GM12878 (cell line): ENCODE results near the gene PTGR1. TPM values are rescaled to one million over a fixed set of nuclear protein-coding genes. Genes with fewer than 3 reads are reported as not detected.

Source experiments
- ATAC-seq: fragments of 200-7000 bp; cut with Tn5 transposase; 3 replicates; pipeline ENCODE4 v1.9.1; 2020; ENCODE audit warnings: mild to moderate bottlenecking, moderate library complexity
- BruUV-seq: library from RNA; stranded (reverse); fragments of 400-500 nt; replicated peaks from 2 replicates; lab custom pipeline; 2021; lab: Mats Ljungman, UMichigan
- CTCF ChIA-PET: fragments of 300-600 bp; sonication (Branson Sonifier 250); formaldehyde crosslinking; extraction: SDS; loops from one replicate; lab custom pipeline; 2021; ENCODE audit warnings: inconsistent platforms; lab: Yijun Ruan, JAX
- POLR2A ChIA-PET: fragments of 350-600 bp; formaldehyde crosslinking; extraction: SDS; loops from one replicate; lab custom pipeline; 2021; ENCODE audit warnings: inconsistent platforms; lab: Charles Lee
- RAD21 ChIA-PET: fragments of 300-600 bp; sonication (Branson Sonifier 250); formaldehyde crosslinking; loops from one replicate; lab custom pipeline; 2023; ENCODE audit warnings: antibody characterized with exemption; ENCODE audit not compliant: unreplicated experiment; lab: Charles Lee
- SMC1A ChIA-PET: fragments of 300-600 bp; sonication (Branson Sonifier 250); formaldehyde crosslinking; loops from one replicate; lab custom pipeline; 2023; ENCODE audit not compliant: unreplicated experiment, uncharacterized antibody; lab: Charles Lee
- DNase-seq: peaks from one replicate; pipeline ENCODE4 v3.0.0-alpha.2; 2011; ENCODE audit warnings: low read depth, low spot score
- FAIRE-seq: peaks from 3 replicates; lab custom pipeline; 2011; peaks lifted over from hg19 to GRCh38; lab: Jason Lieb, UNC
- H2AFZ ChIP-seq: 2 replicates; pipeline ENCODE4 v1.6.0; 2011; ENCODE audit warnings: low read depth, low read length, control low read depth; ENCODE audit not compliant: control insufficient read depth
- H3K27ac ChIP-seq: 2 replicates; pipeline ENCODE4 v1.5.1; 2011; ENCODE audit warnings: control low read depth; ENCODE audit not compliant: control insufficient read depth, insufficient read depth
- H3K27me3 ChIP-seq, 2 experiments: replicated peaks in 1 of 2; 2 replicates each; pipeline versions ENCODE4 v1.6.0 to v1.6.1; 2011; ENCODE audit warnings: low read length in 1 of 2; ENCODE audit not compliant: control insufficient read depth in 2 of 2, insufficient read depth in 2 of 2
- H3K36me3 ChIP-seq, 2 experiments: 2 replicates each; pipeline ENCODE4 v1.5.1; 2011; ENCODE audit warnings: low read length in 1 of 2; ENCODE audit not compliant: control insufficient read depth in 2 of 2, insufficient read depth in 2 of 2
- H3K4me1 ChIP-seq: 2 replicates; pipeline ENCODE4 v1.6.1; 2011; ENCODE audit warnings: mild to moderate bottlenecking, low read length, moderate library complexity, mixed read lengths; ENCODE audit not compliant: control insufficient read depth, insufficient read depth
- H3K4me2 ChIP-seq: 2 replicates; pipeline ENCODE4 v1.6.0; 2011; ENCODE audit warnings: control low read depth; ENCODE audit not compliant: control insufficient read depth, insufficient read depth
- H3K4me3 ChIP-seq: fragments of 200-600 bp; sonication (generic); 2 replicates; pipeline ENCODE4 v1.5.1; 2016
- H3K79me2 ChIP-seq: 2 replicates; pipeline ENCODE4 v1.6.0; 2011; ENCODE audit warnings: low read length; ENCODE audit not compliant: control insufficient read depth, insufficient read depth
- H3K9ac ChIP-seq: 2 replicates; pipeline ENCODE4 v1.8.0; 2011; ENCODE audit warnings: low read length, control low read depth, mixed read lengths; ENCODE audit not compliant: control insufficient read depth, insufficient read depth
- H3K9me3 ChIP-seq: replicated peaks from 3 replicates; pipeline ENCODE4 v1.5.1; 2011; ENCODE audit warnings: mild to moderate bottlenecking, low read length; ENCODE audit not compliant: control insufficient read depth, insufficient read depth
- H4K20me1 ChIP-seq: 2 replicates; pipeline ENCODE4 v1.6.0; 2011; ENCODE audit not compliant: control insufficient read depth, insufficient read depth
- CHD2 ChIP-seq: IDR thresholded peaks from 2 replicates; pipeline ENCODE4 v1.6.1; 2011; ENCODE audit warnings: low read depth, low read length, improper control_type of control experiment, borderline replicate concordance
- CTCF ChIP-seq, 3 experiments: IDR thresholded peaks in 2 of 3; conservative IDR thresholded peaks in 1 of 3; 2 replicates each; pipeline ENCODE4 v1.5.1; 2011; ENCODE audit warnings: low read depth in 3 of 3, low read length in 3 of 3, mild to moderate bottlenecking in 3 of 3, control low read depth in 2 of 3, moderate library complexity in 2 of 3, inconsistent platforms in 1 of 3, mixed read lengths in 1 of 3; ENCODE audit not compliant: control insufficient read depth in 2 of 3, insufficient read depth in 1 of 3; ENCODE audit errors: extremely low read depth in 1 of 3
- E2F4 ChIP-seq: IDR thresholded peaks from 2 replicates; pipeline ENCODE4 v1.6.1; 2012; ENCODE audit warnings: low read depth, low read length, improper control_type of control experiment
- EED ChIP-seq: sonication (generic); IDR thresholded peaks from 2 replicates; pipeline ENCODE4 v1.6.1; 2016; ENCODE audit warnings: antibody characterized with exemption, low read depth
- ETV6 ChIP-seq, 2 experiments: fragments of 450-650 bp in 1 of 2; IDR thresholded peaks in 1 of 2; conservative IDR thresholded peaks in 1 of 2; 2 replicates each; pipeline ENCODE4 v1.6.1; 2014; ENCODE audit warnings: antibody characterized with exemption in 1 of 2, borderline replicate concordance in 1 of 2, low read depth in 1 of 2, mild to moderate bottlenecking in 1 of 2, moderate library complexity in 1 of 2
- FOS ChIP-seq: IDR thresholded peaks from 3 replicates; pipeline ENCODE4 v1.6.1; 2011; ENCODE audit warnings: borderline replicate concordance; ENCODE audit not compliant: insufficient read length; ENCODE audit errors: extremely low read depth
- HCFC1 ChIP-seq: fragments of 150-350 bp; IDR thresholded peaks from 2 replicates; pipeline ENCODE4 v1.6.1; 2014; ENCODE audit warnings: low read length
- IKZF2 ChIP-seq, 2 experiments: fragments of 450-650 bp; IDR thresholded peaks; 2 replicates each; pipeline ENCODE4 v1.6.1; 2017; ENCODE audit warnings: mild to moderate bottlenecking in 2 of 2, moderate library complexity in 2 of 2
- NR2F1 ChIP-seq: fragments of 450-650 bp; conservative IDR thresholded peaks from 2 replicates; pipeline ENCODE4 v1.6.1; 2017; ENCODE audit warnings: mild to moderate bottlenecking
- RB1 ChIP-seq: fragments of 450-650 bp; formaldehyde crosslinking; IDR thresholded peaks from 2 replicates; pipeline ENCODE4 v1.6.1; 2017; ENCODE audit warnings: mild to moderate bottlenecking, borderline replicate concordance
- YBX1 ChIP-seq: fragments of 450-650 bp; IDR thresholded peaks from 2 replicates; pipeline ENCODE4 v1.6.1; 2016; ENCODE audit warnings: antibody characterized with exemption
- WGBS: methylation state at CpG from one replicate; pipeline ENCODE4 v1.1.6; 2016; ENCODE audit warnings: low lambda C conversion rate; ENCODE audit not compliant: insufficient replicate concordance, insufficient coverage; ENCODE audit errors: missing lambda C conversion rate; 5-methylcytosine and 5-hydroxymethylcytosine counted together
- in situ Hi-C: fragments of 300-500 bp; cut with MboI; formaldehyde crosslinking; loops from 9 replicates; pipeline ENCODE4 v1.14.3; 2018; ENCODE audit warnings: mixed read lengths
- intact Hi-C: fragments of 100-400 bp; cut with micrococcal nuclease; formaldehyde crosslinking; loops from one replicate; pipeline ENCODE4 v1.14.2; 2022; ENCODE audit not compliant: unreplicated experiment
- polyA plus RNA-seq, 11 experiments: library from polyadenylated mRNA; depleted of rRNA in 4 of 11; unstranded in 6 of 11; stranded (reverse) in 5 of 11; fragments of >200 nt; fragmentation: Nextera tagmentation in 4 of 11; fragmentation: Illumina TruSeq in 1 of 11; extraction: Ambion mirVana in 4 of 11; extraction: Trizol in 1 of 11; gene quantifications; 1 replicate in 1 of 11; 2 replicates in 10 of 11; pipeline versions ENCODE4 v1.2.1 to v1.2.3, GENCODE V29; 2011 to 2016; ENCODE audit warnings: inconsistent platforms in 2 of 11, missing spikeins in 2 of 11, low read depth in 1 of 11
- total RNA-seq, 4 experiments: library from RNA; depleted of rRNA in 3 of 4; stranded (reverse); fragments of >200 nt in 3 of 4; fragmentation: Illumina TruSeq in 1 of 4; extraction: Trizol in 1 of 4; gene quantifications; 2 replicates each; pipeline versions ENCODE4 v1.2.1 to v1.2.3, GENCODE V29; 2013 to 2021
- TF ChIP-seq, protein P1 (sequence below): IDR thresholded peaks from 2 replicates; pipeline ENCODE4 v1.6.1; 2011; ENCODE audit warnings: mild to moderate bottlenecking, low read depth, low read length, moderate library complexity; ENCODE audit not compliant: insufficient replicate concordance
- TF ChIP-seq, protein P2 (sequence below): fragments of 450-650 bp; IDR thresholded peaks from 2 replicates; pipeline ENCODE4 v1.6.1; 2017; ENCODE audit warnings: borderline replicate concordance
- TF ChIP-seq, protein P3 (sequence below): fragments of 450-650 bp; IDR thresholded peaks from 2 replicates; pipeline ENCODE4 v1.6.1; 2017; ENCODE audit warnings: low read depth, mild to moderate bottlenecking, moderate library complexity
- TF ChIP-seq, protein P4 (sequence below): fragments of 450-650 bp; IDR thresholded peaks from 2 replicates; pipeline ENCODE4 v1.6.1; 2017; ENCODE audit warnings: mild to moderate bottlenecking

Gene PTGR1
- total and polyA plus RNA-seq, 10 of the 15 experiments (the other 5 are each of a cell fraction or from before 2014, with no cell fraction given), result 0.12 to 6.3 (median 2.8) TPM

- Histone ChIP-seq H3K36me3 (no peaks in the 10 kb centered on the region), H2AFZ (no peak overlapping the region), H3K27me3 (peaks cover 0 to 4% of the 10 kb centered on the region in 2 experiments; a peak in 2 of 4 replicates), H3K4me1 (no peaks in the 10 kb centered on the region), H3K9ac (no peak overlapping the region), H3K9me3 (no peaks in the 10 kb centered on the region), H3K4me2 (no peak overlapping the region), H4K20me1 (no peaks in the 10 kb centered on the region; the same call in 1 of the 2 replicates), H3K27ac (no peak overlapping the region), H3K79me2 (no peaks in the 10 kb centered on the region), H3K4me3 (no peak overlapping the region)
- 23% methylated on average over 3 of the region's 4 CpGs for WGBS
- ChIA-PET POLR2A (no interaction called here), RAD21 (no interaction called here), SMC1A (interaction anchor here (1.3 kb wide), 1 partner anchor 18 kb away, joined by 4 read pairs; no protein-coding TSS in a partner anchor), CTCF (interaction anchor here (1.6 kb wide), 1 partner anchor 19 kb away, joined by 4 read pairs; no protein-coding TSS in a partner anchor)
- in situ Hi-C loops, result no loop called here
- DNase-seq (no peak), FAIRE-seq (no peak), ATAC-seq (no peak)
- BruUV-seq, result no TSS peak
- intact Hi-C loops, result no loop called here
- TF ChIP-seq RB1 (no peak), IKZF2 (IDR thresholded peaks at IDR 0.05) (no peak), EED (no peak), CTCF (IDR thresholded peaks at IDR 0.05 in 2 of 3, conservative IDR thresholded peaks at IDR 0.05 in 1 of 3; ENCODE audit: control insufficient read depth in 2 of 3, extremely low read depth in 1 of 3, insufficient read depth in 1 of 3, low read depth in 3 of 3, low read length in 3 of 3) (no peak), E2F4 (no peak), CHD2 (no peak), HCFC1 (no peak), YBX1 (no peak), FOS (no peak), NR2F1 (no peak), ETV6 (conservative IDR thresholded peaks at IDR 0.05 in 1 of 2, IDR thresholded peaks at IDR 0.05 in 1 of 2; ENCODE audit: borderline replicate concordance in 1 of 2, low read depth in 1 of 2) (no peak)
- TF ChIP-seq, protein P1, sequence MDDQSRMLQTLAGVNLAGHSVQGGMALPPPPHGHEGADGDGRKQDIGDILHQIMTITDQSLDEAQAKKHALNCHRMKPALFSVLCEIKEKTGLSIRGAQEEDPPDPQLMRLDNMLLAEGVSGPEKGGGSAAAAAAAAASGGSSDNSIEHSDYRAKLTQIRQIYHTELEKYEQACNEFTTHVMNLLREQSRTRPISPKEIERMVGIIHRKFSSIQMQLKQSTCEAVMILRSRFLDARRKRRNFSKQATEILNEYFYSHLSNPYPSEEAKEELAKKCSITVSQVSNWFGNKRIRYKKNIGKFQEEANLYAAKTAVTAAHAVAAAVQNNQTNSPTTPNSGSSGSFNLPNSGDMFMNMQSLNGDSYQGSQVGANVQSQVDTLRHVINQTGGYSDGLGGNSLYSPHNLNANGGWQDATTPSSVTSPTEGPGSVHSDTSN, result no peak
- TF ChIP-seq, protein P2, sequence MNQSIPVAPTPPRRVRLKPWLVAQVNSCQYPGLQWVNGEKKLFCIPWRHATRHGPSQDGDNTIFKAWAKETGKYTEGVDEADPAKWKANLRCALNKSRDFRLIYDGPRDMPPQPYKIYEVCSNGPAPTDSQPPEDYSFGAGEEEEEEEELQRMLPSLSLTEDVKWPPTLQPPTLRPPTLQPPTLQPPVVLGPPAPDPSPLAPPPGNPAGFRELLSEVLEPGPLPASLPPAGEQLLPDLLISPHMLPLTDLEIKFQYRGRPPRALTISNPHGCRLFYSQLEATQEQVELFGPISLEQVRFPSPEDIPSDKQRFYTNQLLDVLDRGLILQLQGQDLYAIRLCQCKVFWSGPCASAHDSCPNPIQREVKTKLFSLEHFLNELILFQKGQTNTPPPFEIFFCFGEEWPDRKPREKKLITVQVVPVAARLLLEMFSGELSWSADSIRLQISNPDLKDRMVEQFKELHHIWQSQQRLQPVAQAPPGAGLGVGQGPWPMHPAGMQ, result no peak
- TF ChIP-seq, protein P3, sequence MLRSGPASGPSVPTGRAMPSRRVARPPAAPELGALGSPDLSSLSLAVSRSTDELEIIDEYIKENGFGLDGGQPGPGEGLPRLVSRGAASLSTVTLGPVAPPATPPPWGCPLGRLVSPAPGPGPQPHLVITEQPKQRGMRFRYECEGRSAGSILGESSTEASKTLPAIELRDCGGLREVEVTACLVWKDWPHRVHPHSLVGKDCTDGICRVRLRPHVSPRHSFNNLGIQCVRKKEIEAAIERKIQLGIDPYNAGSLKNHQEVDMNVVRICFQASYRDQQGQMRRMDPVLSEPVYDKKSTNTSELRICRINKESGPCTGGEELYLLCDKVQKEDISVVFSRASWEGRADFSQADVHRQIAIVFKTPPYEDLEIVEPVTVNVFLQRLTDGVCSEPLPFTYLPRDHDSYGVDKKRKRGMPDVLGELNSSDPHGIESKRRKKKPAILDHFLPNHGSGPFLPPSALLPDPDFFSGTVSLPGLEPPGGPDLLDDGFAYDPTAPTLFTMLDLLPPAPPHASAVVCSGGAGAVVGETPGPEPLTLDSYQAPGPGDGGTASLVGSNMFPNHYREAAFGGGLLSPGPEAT, result no peak
- TF ChIP-seq, protein P4, sequence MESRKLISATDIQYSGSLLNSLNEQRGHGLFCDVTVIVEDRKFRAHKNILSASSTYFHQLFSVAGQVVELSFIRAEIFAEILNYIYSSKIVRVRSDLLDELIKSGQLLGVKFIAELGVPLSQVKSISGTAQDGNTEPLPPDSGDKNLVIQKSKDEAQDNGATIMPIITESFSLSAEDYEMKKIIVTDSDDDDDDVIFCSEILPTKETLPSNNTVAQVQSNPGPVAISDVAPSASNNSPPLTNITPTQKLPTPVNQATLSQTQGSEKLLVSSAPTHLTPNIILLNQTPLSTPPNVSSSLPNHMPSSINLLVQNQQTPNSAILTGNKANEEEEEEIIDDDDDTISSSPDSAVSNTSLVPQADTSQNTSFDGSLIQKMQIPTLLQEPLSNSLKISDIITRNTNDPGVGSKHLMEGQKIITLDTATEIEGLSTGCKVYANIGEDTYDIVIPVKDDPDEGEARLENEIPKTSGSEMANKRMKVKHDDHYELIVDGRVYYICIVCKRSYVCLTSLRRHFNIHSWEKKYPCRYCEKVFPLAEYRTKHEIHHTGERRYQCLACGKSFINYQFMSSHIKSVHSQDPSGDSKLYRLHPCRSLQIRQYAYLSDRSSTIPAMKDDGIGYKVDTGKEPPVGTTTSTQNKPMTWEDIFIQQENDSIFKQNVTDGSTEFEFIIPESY, result no peak
Measured at GRCh38 chr9:111603041-111603440, 3.6 kb upstream of the PTGR1 start.
